ENCODE data around the gene GRM8. TPM values are rescaled to one million over a fixed set of nuclear protein-coding genes. Genes with fewer than 3 reads are reported as not detected.

GRM8 gene
- not detected in 2 replicates for total RNA-seq

GRCh38 chr7:127252778-127253280 is at the start of gene GRM8:
Gene GRM8 (minus strand): TSS chr7:127252941.

Small RNA genes within 50 kb of the gene (small RNA-seq; reads per million reads assigned to genes)
- gene MIR592 = 0.21 reads per million

Other genes with a start within 250 kb of the GRM8 start
- gene ZNF800, start 139.8 kb upstream of the GRM8 start, total RNA-seq = 37.4 and 42.4 TPM in 2 replicates